ENCODE results near the gene ICOSLG. TPM values are rescaled to one million over a fixed set of nuclear protein-coding genes. Genes with fewer than 3 reads are reported as not detected.
A peak's percentile ranks its signal among the peaks of the same experiment; 100 is the strongest.
"Not testable (repeated sequence)": the region's sequence is repeated elsewhere in the genome, so short reads cannot be mapped to it uniquely, and the experiment has no call there.

The ICOSLG gene
- total RNA-seq, 1 donor from 2014 or later: 9.6 TPM

GRCh38 chr21:44190349-44191271 lies 50.1 kb downstream of the ICOSLG start:
- not testable (repeated sequence) for H3K4me3 Mint-ChIP-seq (ENCODE audit: unreplicated experiment); H3K4me1 Mint-ChIP-seq (ENCODE audit: unreplicated experiment); H3K27me3 Mint-ChIP-seq (ENCODE audit: unreplicated experiment); DNase-seq (ENCODE audit: extremely low spot score, unreplicated experiment); H3K9me3 Mint-ChIP-seq (ENCODE audit: unreplicated experiment); H3K27ac Mint-ChIP-seq (ENCODE audit: unreplicated experiment); H3K36me3 Mint-ChIP-seq (ENCODE audit: unreplicated experiment)

DNA sequence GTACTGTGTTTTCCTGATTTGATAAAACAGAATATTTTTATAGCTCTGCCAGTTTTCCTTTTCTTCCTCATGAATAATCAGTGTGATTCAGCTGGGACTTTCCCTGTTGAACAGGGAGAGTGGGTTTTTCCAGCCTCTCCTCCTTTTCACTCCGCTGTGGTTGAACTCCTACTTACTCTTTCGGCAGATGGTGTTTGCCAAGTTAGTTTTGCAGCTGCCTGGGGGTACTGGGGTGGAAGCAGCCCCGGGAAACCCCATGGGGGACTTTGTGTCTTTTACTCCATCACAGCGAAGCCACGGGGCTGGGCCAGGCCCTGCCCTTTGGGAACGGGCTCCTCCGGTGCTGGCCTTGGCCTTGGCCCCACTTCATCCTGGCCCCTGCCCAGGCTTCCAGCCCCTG lies 55.9 kb downstream of the ICOSLG start:
- H3K27me3 Mint-ChIP-seq (ENCODE audit: unreplicated experiment); H3K4me1 Mint-ChIP-seq (ENCODE audit: unreplicated experiment); H3K36me3 Mint-ChIP-seq (ENCODE audit: unreplicated experiment); H3K27ac Mint-ChIP-seq (ENCODE audit: unreplicated experiment); H3K4me3 Mint-ChIP-seq (ENCODE audit: unreplicated experiment); DNase-seq (ENCODE audit: extremely low spot score, unreplicated experiment); H3K9me3 Mint-ChIP-seq (ENCODE audit: unreplicated experiment): not testable (repeated sequence)

GRCh38 chr21:44182202-44182601 lies 58.5 kb downstream of the ICOSLG start:
- not testable (repeated sequence) for H3K27ac Mint-ChIP-seq (ENCODE audit: unreplicated experiment); DNase-seq (ENCODE audit: extremely low spot score, unreplicated experiment); H3K4me3 Mint-ChIP-seq (ENCODE audit: unreplicated experiment); H3K9me3 Mint-ChIP-seq (ENCODE audit: unreplicated experiment); H3K27me3 Mint-ChIP-seq (ENCODE audit: unreplicated experiment); H3K36me3 Mint-ChIP-seq (ENCODE audit: unreplicated experiment); H3K4me1 Mint-ChIP-seq (ENCODE audit: unreplicated experiment)

DNA sequence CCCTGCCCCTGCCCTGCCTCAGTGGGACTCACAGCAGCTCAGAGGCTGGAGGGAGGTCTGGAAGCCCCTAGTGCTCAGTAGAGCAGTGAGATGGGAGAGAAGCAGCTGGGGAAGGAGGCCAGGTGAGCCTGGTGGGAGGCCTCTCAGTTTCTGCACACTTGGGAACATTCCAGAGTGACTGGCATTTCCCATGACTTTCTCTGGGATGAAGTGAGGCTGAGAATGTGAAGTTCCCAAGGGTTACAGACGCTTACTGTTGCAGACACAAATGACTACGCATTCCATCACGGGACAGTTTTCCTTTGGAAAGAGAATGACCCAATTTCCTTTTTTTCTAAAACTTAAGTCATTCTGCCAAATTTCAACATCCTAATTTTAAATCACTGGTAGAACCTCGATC lies 59.2 kb downstream of the ICOSLG start:
- H3K9me3 Mint-ChIP-seq (ENCODE audit: unreplicated experiment); H3K4me3 Mint-ChIP-seq (ENCODE audit: unreplicated experiment); DNase-seq (ENCODE audit: extremely low spot score, unreplicated experiment); H3K4me1 Mint-ChIP-seq (ENCODE audit: unreplicated experiment); H3K27me3 Mint-ChIP-seq (ENCODE audit: unreplicated experiment); H3K36me3 Mint-ChIP-seq (ENCODE audit: unreplicated experiment): not testable (repeated sequence)
- H3K27ac Mint-ChIP-seq (ENCODE audit: unreplicated experiment): peak overlapping the region; percentile 72

DNA sequence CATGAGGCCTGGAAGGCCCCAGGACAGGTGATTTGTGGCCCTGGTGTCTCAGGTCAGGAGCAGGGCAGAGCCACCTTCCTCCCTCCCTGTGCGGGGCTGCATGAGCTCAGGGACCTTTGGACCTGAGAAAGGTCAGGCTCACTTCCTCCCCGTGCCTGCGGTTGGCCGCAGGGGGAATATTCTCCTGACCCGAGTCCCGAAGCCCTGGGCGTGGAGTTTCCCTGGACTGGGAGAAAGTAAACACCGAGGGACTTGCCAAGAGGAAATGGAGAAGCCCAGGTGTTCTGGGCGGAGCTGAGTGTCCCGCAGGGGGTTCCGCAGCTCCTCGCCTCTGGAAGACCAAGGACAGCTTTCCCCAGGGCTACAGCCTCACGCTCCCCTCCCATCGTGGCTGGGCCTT lies 64.6 kb downstream of the ICOSLG start:
- H3K27me3 Mint-ChIP-seq (ENCODE audit: unreplicated experiment); H3K4me1 Mint-ChIP-seq (ENCODE audit: unreplicated experiment); H3K4me3 Mint-ChIP-seq (ENCODE audit: unreplicated experiment); DNase-seq (ENCODE audit: extremely low spot score, unreplicated experiment); H3K9me3 Mint-ChIP-seq (ENCODE audit: unreplicated experiment); H3K36me3 Mint-ChIP-seq (ENCODE audit: unreplicated experiment); H3K27ac Mint-ChIP-seq (ENCODE audit: unreplicated experiment): not testable (repeated sequence)

DNA sequence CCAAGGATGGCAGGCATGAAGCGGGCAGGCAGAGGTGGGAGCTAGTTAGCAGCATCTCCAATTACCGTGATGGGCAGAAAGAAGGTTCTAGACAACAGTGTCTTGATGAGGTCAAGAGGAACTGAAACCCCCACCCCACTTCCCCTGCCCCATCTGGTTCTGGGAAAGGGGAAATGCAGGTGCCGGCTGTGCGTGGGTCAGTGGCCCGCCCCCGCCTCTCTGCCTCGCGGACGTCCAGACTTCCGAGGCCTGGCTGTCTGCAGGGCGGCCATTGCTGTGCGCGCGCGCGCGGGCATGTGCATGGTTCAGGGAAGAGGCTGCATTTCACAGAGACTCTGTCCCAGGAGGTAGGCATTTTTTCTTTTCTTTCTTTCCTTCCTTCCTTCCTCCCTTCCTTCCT lies 65.6 kb downstream of the ICOSLG start:
- H3K36me3 Mint-ChIP-seq (ENCODE audit: unreplicated experiment); H3K4me3 Mint-ChIP-seq (ENCODE audit: unreplicated experiment); H3K9me3 Mint-ChIP-seq (ENCODE audit: unreplicated experiment); H3K27me3 Mint-ChIP-seq (ENCODE audit: unreplicated experiment); H3K27ac Mint-ChIP-seq (ENCODE audit: unreplicated experiment); H3K4me1 Mint-ChIP-seq (ENCODE audit: unreplicated experiment); DNase-seq (ENCODE audit: extremely low spot score, unreplicated experiment): not testable (repeated sequence)

Other genes starting within 250 kb of the ICOSLG start
- 41.7 and 46.1 TPM in 2 replicates for gene TRAPPC10, start 228.6 kb downstream of the ICOSLG start, total RNA-seq
- gene PWP2, start 133.5 kb downstream of the ICOSLG start, total RNA-seq: 0.75 and 2.2 TPM in 2 replicates
- gene GATD3, start 107.3 kb downstream of the ICOSLG start, total RNA-seq: 8.2 and 9.4 TPM in 2 replicates
- not detected in 2 replicates for gene DNMT3L, start 21.0 kb upstream of the ICOSLG start, total RNA-seq
- gene AIRE, start 44.9 kb upstream of the ICOSLG start, total RNA-seq: not detected in 2 replicates
- gene PFKL, start 59.1 kb upstream of the ICOSLG start, total RNA-seq: 138 and 143 TPM in 2 replicates
- gene CFAP410, start 98.4 kb upstream of the ICOSLG start, total RNA-seq: 23.0 and 23.4 TPM in 2 replicates
- not detected in 2 replicates for gene TRPM2, start 112.7 kb upstream of the ICOSLG start, total RNA-seq
- 4.0 and 4.2 TPM in 2 replicates for gene LRRC3, start 214.6 kb upstream of the ICOSLG start, total RNA-seq